ENCODE results near the gene DNAJC1.

DNAJC1 gene

GRCh38 chr10:21724687-21725367, 278.7 kb downstream of the DNAJC1 start:
- no peak overlapping the region for H3K4me2 ChIP-seq (ENCODE audit: low read length)
- 0 out of 2 replicates have a peak, but pooled peaks cover 5% of the 10 kb centered on the region for H4K20me1 ChIP-seq (ENCODE audit: insufficient read depth, low read length)
- 0 out of 2 replicates have a peak, but pooled peaks cover 9% of the 10 kb centered on the region for H3F3A ChIP-seq (ENCODE audit: insufficient read depth, low read length)
- no peak overlapping the region for H3K4me3 ChIP-seq (ENCODE audit: low read depth, low read length, poor library complexity, severe bottlenecking)
- no peak overlapping the region for H2AFZ ChIP-seq (ENCODE audit: low read length)
- H3K9ac ChIP-seq (ENCODE audit: low read length), result no peak overlapping the region
- no peaks in the 10 kb centered on the region for H3K79me2 ChIP-seq (ENCODE audit: insufficient read depth, low read length)
- no peak overlapping the region for H3K27ac ChIP-seq (ENCODE audit: low read depth, low read length, poor library complexity, severe bottlenecking)
- H3K27me3 ChIP-seq (ENCODE audit: insufficient read depth, low read length), result no peaks in the 10 kb centered on the region
- H3K9me2 ChIP-seq (ENCODE audit: low read depth, low read length), result no peaks in the 10 kb centered on the region
- TF ChIP-seq EZH2 (IDR thresholded peaks at IDR 0.05; ENCODE audit: borderline replicate concordance, low read length) (no peak), CTCF (IDR thresholded peaks at IDR 0.05; ENCODE audit: low read length) (no peak)
- H3K36me3 ChIP-seq (ENCODE audit: insufficient read depth, low read length), result peaks cover 18% of the 10 kb centered on the region
- H3K4me1 ChIP-seq (ENCODE audit: insufficient read depth, low read length, severe bottlenecking), result peaks cover 13% of the 10 kb centered on the region
- H3K9me3 ChIP-seq (ENCODE audit: low read length), result no peaks in the 10 kb centered on the region

GRCh38 chr10:21724020-21724589, 279.4 kb downstream of the DNAJC1 start:
- Histone ChIP-seq H3K4me3 (ENCODE audit: low read depth, low read length, poor library complexity, severe bottlenecking) (no peak overlapping the region), H3K36me3 (ENCODE audit: insufficient read depth, low read length) (peaks cover 20% of the 10 kb centered on the region), H3K4me2 (ENCODE audit: low read length) (no peak overlapping the region)

GRCh38 chr10:21722209-21722608, 281.3 kb downstream of the DNAJC1 start:
- Histone ChIP-seq H3K79me2 (ENCODE audit: insufficient read depth, low read length) (no peaks in the 10 kb centered on the region), H2AFZ (ENCODE audit: low read length) (no peak overlapping the region), H3K9ac (ENCODE audit: low read length) (no peak overlapping the region), H3F3A (ENCODE audit: insufficient read depth, low read length) (0 out of 2 replicates have a peak, but pooled peaks cover 9% of the 10 kb centered on the region), H3K4me2 (ENCODE audit: low read length) (no peak overlapping the region), H3K27me3 (ENCODE audit: insufficient read depth, low read length) (no peaks in the 10 kb centered on the region), H3K36me3 (ENCODE audit: insufficient read depth, low read length) (peaks cover 21% of the 10 kb centered on the region), H3K4me1 (ENCODE audit: insufficient read depth, low read length, severe bottlenecking) (peaks cover 13% of the 10 kb centered on the region), H3K9me3 (ENCODE audit: low read length) (no peaks in the 10 kb centered on the region), H3K4me3 (ENCODE audit: low read depth, low read length, poor library complexity, severe bottlenecking) (no peak overlapping the region), H4K20me1 (ENCODE audit: insufficient read depth, low read length) (0 out of 2 replicates have a peak, but pooled peaks cover 5% of the 10 kb centered on the region), H3K9me2 (ENCODE audit: low read depth, low read length) (no peaks in the 10 kb centered on the region), H3K27ac (ENCODE audit: low read depth, low read length, poor library complexity, severe bottlenecking) (no peak overlapping the region)
- TF ChIP-seq EZH2 (IDR thresholded peaks at IDR 0.05; ENCODE audit: borderline replicate concordance, low read length) (no peak), CTCF (IDR thresholded peaks at IDR 0.05; ENCODE audit: low read length) (no peak)

More at GRCh38 chr10:21724020-21724589, 279.4 kb downstream of the DNAJC1 start:
- Histone ChIP-seq H3K9me3 (ENCODE audit: low read length) (no peaks in the 10 kb centered on the region), H4K20me1 (ENCODE audit: insufficient read depth, low read length) (0 out of 2 replicates have a peak, but pooled peaks cover 5% of the 10 kb centered on the region), H3K9ac (ENCODE audit: low read length) (no peak overlapping the region), H3F3A (ENCODE audit: insufficient read depth, low read length) (0 out of 2 replicates have a peak, but pooled peaks cover 9% of the 10 kb centered on the region), H3K9me2 (ENCODE audit: low read depth, low read length) (no peaks in the 10 kb centered on the region), H3K4me1 (ENCODE audit: insufficient read depth, low read length, severe bottlenecking) (peaks cover 13% of the 10 kb centered on the region), H3K79me2 (ENCODE audit: insufficient read depth, low read length) (no peaks in the 10 kb centered on the region), H3K27me3 (ENCODE audit: insufficient read depth, low read length) (no peaks in the 10 kb centered on the region), H2AFZ (ENCODE audit: low read length) (no peak overlapping the region), H3K27ac (ENCODE audit: low read depth, low read length, poor library complexity, severe bottlenecking) (no peak overlapping the region)
- TF ChIP-seq EZH2 (IDR thresholded peaks at IDR 0.05; ENCODE audit: borderline replicate concordance, low read length) (no peak), CTCF (IDR thresholded peaks at IDR 0.05; ENCODE audit: low read length) (no peak)
